H1 (cell line): ENCODE results near the gene RAB44. TPM values are rescaled to one million over a fixed set of nuclear protein-coding genes. Genes with fewer than 3 reads are reported as not detected.

Source experiments
- CBX5 ChIP-seq: fragments of 300-800, 300-1000 bp; sonication (generic); IDR thresholded peaks from 2 replicates; pipeline ENCODE4 v1.7.1; 2016; ENCODE audit warnings: antibody characterized with exemption, low read length, low read depth
- FOSL1 ChIP-seq: IDR thresholded peaks from 2 replicates; pipeline ENCODE4 v1.6.1; 2011; ENCODE audit warnings: mild to moderate bottlenecking, low read depth, low read length, moderate library complexity; ENCODE audit not compliant: insufficient read depth
- polyA plus RNA-seq, 7 experiments: library from polyadenylated mRNA; depleted of rRNA in 3 of 7; stranded (reverse) in 5 of 7; unstranded in 2 of 7; fragments of >200 nt in 5 of 7; fragments of 200-250 nt in 2 of 7; gene quantifications; 1 replicate in 5 of 7; 2 replicates in 1 of 7; 4 replicates in 1 of 7; pipeline versions ENCODE4 v1.2.1 to v1.2.3, GENCODE V29; 2011 to 2013; ENCODE audit warnings: missing spikeins in 2 of 7, mixed read lengths in 2 of 7
- total RNA-seq: library from RNA; stranded (reverse); fragmentation: NEBNext Ultra II Directional; extraction: Animal tissue kit (Norgen Biotek cat#: 25700); gene quantifications from 2 replicates; pipeline ENCODE4 v1.2.1, GENCODE V29; 2021
- TF ChIP-seq, protein P1 (sequence below): IDR thresholded peaks from 2 replicates; pipeline ENCODE4 v1.6.1; 2012; ENCODE audit warnings: low read length, inconsistent platforms

The RAB44 gene
- total and polyA plus RNA-seq, 2 of the 8 experiments (the other 6 are each of a cell fraction or from before 2014, with no cell fraction given): 0.02 TPM; not detected in 1

DNA sequence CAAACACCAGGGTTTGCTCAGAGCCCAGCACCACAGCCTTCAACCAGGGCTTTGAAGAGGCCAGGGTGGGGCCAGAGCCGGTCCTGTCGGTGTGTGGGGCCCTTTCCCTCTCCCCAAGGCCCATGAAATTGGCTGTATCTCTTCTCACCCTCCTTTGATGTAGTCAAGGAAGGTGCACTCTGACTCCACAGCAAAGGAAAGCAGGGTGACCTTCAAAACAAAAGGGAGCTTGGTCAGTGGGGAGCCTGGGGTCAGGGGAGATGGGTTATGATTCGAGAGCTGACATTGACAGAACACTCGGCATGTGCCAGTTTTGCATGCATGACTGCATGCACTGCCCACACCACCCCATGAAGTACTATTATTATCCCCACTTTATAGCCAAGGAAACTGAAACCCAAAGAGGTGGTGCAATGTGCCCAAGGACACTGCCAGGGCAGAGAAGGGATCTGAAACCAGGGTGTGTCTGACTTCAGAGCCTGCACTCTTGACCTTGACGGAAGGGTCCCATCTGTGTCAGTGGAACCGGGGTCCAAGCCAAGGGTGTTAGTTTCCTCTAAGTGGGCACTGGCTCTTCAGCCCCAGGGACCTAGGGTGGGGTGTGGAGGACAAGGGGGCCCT lies 55.4 kb downstream of the RAB44 start (continued):
- TF ChIP-seq, protein P1, sequence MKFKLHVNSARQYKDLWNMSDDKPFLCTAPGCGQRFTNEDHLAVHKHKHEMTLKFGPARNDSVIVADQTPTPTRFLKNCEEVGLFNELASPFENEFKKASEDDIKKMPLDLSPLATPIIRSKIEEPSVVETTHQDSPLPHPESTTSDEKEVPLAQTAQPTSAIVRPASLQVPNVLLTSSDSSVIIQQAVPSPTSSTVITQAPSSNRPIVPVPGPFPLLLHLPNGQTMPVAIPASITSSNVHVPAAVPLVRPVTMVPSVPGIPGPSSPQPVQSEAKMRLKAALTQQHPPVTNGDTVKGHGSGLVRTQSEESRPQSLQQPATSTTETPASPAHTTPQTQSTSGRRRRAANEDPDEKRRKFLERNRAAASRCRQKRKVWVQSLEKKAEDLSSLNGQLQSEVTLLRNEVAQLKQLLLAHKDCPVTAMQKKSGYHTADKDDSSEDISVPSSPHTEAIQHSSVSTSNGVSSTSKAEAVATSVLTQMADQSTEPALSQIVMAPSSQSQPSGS: no peak
- TF ChIP-seq FOSL1: no peak
- TF ChIP-seq CBX5: no peak
